HG03108 (cell line): ENCODE measurements around the gene IL37.
"Not testable (repeated sequence)": the region's sequence is repeated elsewhere in the genome, so short reads cannot be mapped to it uniquely, and the experiment has no call there.

Experiments
- ATAC-seq: cut with Tn5 transposase; IDR thresholded peaks from one replicate; pipeline ENCODE4 v1.9.1; 2021; ENCODE audit warnings: moderate library complexity; ENCODE audit not compliant: unreplicated experiment

Gene IL37

GRCh38 chr2:112919086-112919485 is 8.1 kb downstream of the IL37 start:
- no peak for ATAC-seq

- no peak for ATAC-seq
Measured at GRCh38 chr2:112920923-112921532, 10.1 kb downstream of the IL37 start.

GRCh38 chr2:112921982-112922381 is 11.0 kb downstream of the IL37 start:
- ATAC-seq: no peak

- ATAC-seq: no peak
Measured at GRCh38 chr2:112923237-112923966, 12.4 kb downstream of the IL37 start.

- ATAC-seq: no peak
Measured at GRCh38 chr2:112923967-112924338, 13.0 kb downstream of the IL37 start.

GRCh38 chr2:112924360-112924759 is 13.4 kb downstream of the IL37 start:
- ATAC-seq: no peak

- no peak for ATAC-seq
Measured at GRCh38 chr2:112924821-112925220, 13.9 kb downstream of the IL37 start.

- no peak for ATAC-seq
Measured at GRCh38 chr2:112926707-112927106, 15.7 kb downstream of the IL37 start.

GRCh38 chr2:112927745-112928144 is 16.8 kb downstream of the IL37 start:
- ATAC-seq: no peak

GRCh38 chr2:112933261-112933660 is 22.3 kb downstream of the IL37 start:
- no peak for ATAC-seq

GRCh38 chr2:112934117-112934516 is 23.2 kb downstream of the IL37 start:
- not testable (repeated sequence) for ATAC-seq

GRCh38 chr2:112936927-112937232 is 25.9 kb downstream of the IL37 start:
- ATAC-seq: no peak

- ATAC-seq: no peak
Measured at GRCh38 chr2:112938904-112939303, 27.9 kb downstream of the IL37 start.

- no peak for ATAC-seq
Measured at GRCh38 chr2:112939425-112939824, 28.5 kb downstream of the IL37 start.

- no peak for ATAC-seq
Measured at GRCh38 chr2:112940859-112941625, 30.1 kb downstream of the IL37 start.

- ATAC-seq: peak; percentile 88
Measured at GRCh38 chr2:112941753-112942653, 31.0 kb downstream of the IL37 start.

GRCh38 chr2:112942654-112943002 is 31.7 kb downstream of the IL37 start:
- ATAC-seq: no peak

GRCh38 chr2:112944971-112945370 is 34.0 kb downstream of the IL37 start:
- ATAC-seq: no peak

- no peak for ATAC-seq
Measured at GRCh38 chr2:112946086-112946485, 35.1 kb downstream of the IL37 start.

GRCh38 chr2:112947374-112947773 is 36.4 kb downstream of the IL37 start:
- ATAC-seq: no peak

- no peak for ATAC-seq
Measured at GRCh38 chr2:112949456-112949855, 38.5 kb downstream of the IL37 start.
